IMR-90 (cell line): ENCODE results near the gene IL36RN. TPM values are rescaled to one million over a fixed set of nuclear protein-coding genes. Genes with fewer than 3 reads are reported as not detected.

Experiments used
- ATAC-seq: fragments of 200-7000 bp; cut with Tn5 transposase; 2 replicates; pipeline ENCODE4 v1.9.1; 2020; ENCODE audit warnings: low read depth, mild to moderate bottlenecking, moderate library complexity
- BruUV-seq: library from RNA; stranded (reverse); fragments of 400-500 nt; replicated peaks from 2 replicates; lab custom pipeline; 2021; lab: Mats Ljungman, UMichigan
- CTCF ChIA-PET: fragments of 300-600 bp; formaldehyde crosslinking; extraction: SDS; loops from one replicate; lab custom pipeline; 2021; ENCODE audit warnings: antibody characterized with exemption; lab: Yijun Ruan, JAX
- POLR2A ChIA-PET: fragments of 300-600 bp; sonication (Branson Sonifier 250); formaldehyde crosslinking; loops from one replicate; lab custom pipeline; 2022; ENCODE audit warnings: antibody characterized with exemption; ENCODE audit not compliant: unreplicated experiment; lab: Charles Lee
- DNase-seq: peaks from one replicate; pipeline ENCODE4 v3.0.0; 2013
- H2AFZ ChIP-seq: replicated peaks from 2 replicates; pipeline ENCODE3; 2013; ENCODE audit warnings: low read length, mild to moderate bottlenecking; ENCODE audit not compliant: poor library complexity
- H2AK5ac ChIP-seq: 2 replicates; pipeline ENCODE4 v1.6.1; 2013; ENCODE audit warnings: low read depth, low read length, inconsistent platforms
- H2AK9ac ChIP-seq: replicated peaks from 2 replicates; pipeline ENCODE3; 2013; ENCODE audit warnings: mild to moderate bottlenecking, low read depth, low read length, moderate library complexity; ENCODE audit not compliant: poor library complexity
- H2BK120ac ChIP-seq: 2 replicates; pipeline ENCODE4 v1.6.1; 2013; ENCODE audit warnings: low read depth, low read length, inconsistent platforms
- H2BK15ac ChIP-seq: 3 replicates; pipeline ENCODE4 v1.6.1; 2013; ENCODE audit warnings: low read depth, low read length, inconsistent platforms
- H2BK20ac ChIP-seq: 2 replicates; pipeline ENCODE4 v1.6.1; 2013; ENCODE audit warnings: low read depth, mild to moderate bottlenecking, inconsistent platforms, low read length, moderate library complexity
- H2BK5ac ChIP-seq: 2 replicates; pipeline ENCODE4 v1.6.1; 2013; ENCODE audit warnings: mild to moderate bottlenecking, low read depth, low read length, inconsistent platforms; ENCODE audit not compliant: poor library complexity, severe bottlenecking
- H3K14ac ChIP-seq: replicated peaks from 2 replicates; pipeline ENCODE4 v1.6.1; 2013; ENCODE audit warnings: low read depth, low read length, inconsistent platforms
- H3K18ac ChIP-seq: 2 replicates; pipeline ENCODE4 v1.6.1; 2013; ENCODE audit warnings: low read depth, low read length, control low read depth
- H3K23ac ChIP-seq: 2 replicates; pipeline ENCODE4 v1.6.1; 2013; ENCODE audit warnings: low read depth, low read length, inconsistent platforms
- H3K27ac ChIP-seq: 2 replicates; pipeline ENCODE4 v1.5.1; 2013; ENCODE audit warnings: mild to moderate bottlenecking, control low read depth, low read length; ENCODE audit not compliant: insufficient read depth
- H3K27me3 ChIP-seq: 2 replicates; pipeline ENCODE4 v1.6.1; 2013; ENCODE audit warnings: low read length; ENCODE audit not compliant: control insufficient read depth, insufficient read depth
- H3K36me3 ChIP-seq: 2 replicates; pipeline ENCODE4 v1.6.1; 2013; ENCODE audit warnings: low read length, mixed read lengths; ENCODE audit not compliant: control insufficient read depth, insufficient read depth
- H3K4ac ChIP-seq: 2 replicates; pipeline ENCODE4 v1.6.1; 2013; ENCODE audit warnings: low read depth, low read length, inconsistent platforms
- H3K4me1 ChIP-seq: 2 replicates; pipeline ENCODE4 v1.6.1; 2013; ENCODE audit warnings: low read length, mixed read lengths; ENCODE audit not compliant: control insufficient read depth, insufficient read depth
- H3K4me2 ChIP-seq: 2 replicates; pipeline ENCODE4 v1.6.1; 2013; ENCODE audit warnings: low read depth, mild to moderate bottlenecking, control low read depth, low read length, moderate library complexity
- H3K4me3 ChIP-seq: 2 replicates; pipeline ENCODE4 v1.5.1; 2013; ENCODE audit warnings: low read depth, mild to moderate bottlenecking, control low read depth, low read length, moderate library complexity; ENCODE audit not compliant: insufficient read depth
- H3K56ac ChIP-seq: 2 replicates; pipeline ENCODE4 v1.6.1; 2013; ENCODE audit warnings: low read length, inconsistent platforms; ENCODE audit not compliant: insufficient read depth; ENCODE audit errors: extremely low read depth
- H3K79me1 ChIP-seq, 2 experiments: 2 replicates each; pipeline ENCODE4 v1.6.1; 2013; ENCODE audit warnings: low read length in 2 of 2, inconsistent platforms in 1 of 2, low read depth in 1 of 2
- H3K9ac ChIP-seq: 2 replicates; pipeline ENCODE4 v1.6.1; 2013; ENCODE audit warnings: low read depth, low read length, control low read depth
- H3K9me1 ChIP-seq: 2 replicates; pipeline ENCODE4 v1.6.1; 2013; ENCODE audit warnings: low read length, inconsistent platforms; ENCODE audit not compliant: insufficient read depth
- H3K9me3 ChIP-seq: 2 replicates; pipeline ENCODE4 v1.6.1; 2013; ENCODE audit warnings: low read length; ENCODE audit not compliant: control insufficient read depth, insufficient read depth
- H4K20me1 ChIP-seq: 2 replicates; pipeline ENCODE4 v1.6.1; 2013; ENCODE audit warnings: low read length, inconsistent platforms; ENCODE audit not compliant: insufficient read depth
- H4K5ac ChIP-seq: 2 replicates; pipeline ENCODE4 v1.6.1; 2013; ENCODE audit warnings: mild to moderate bottlenecking, low read depth, low read length, control low read depth
- H4K8ac ChIP-seq, 2 experiments: 2 replicates each; pipeline ENCODE4 v1.6.1; 2013; ENCODE audit warnings: low read depth in 2 of 2, low read length in 2 of 2, control low read depth in 1 of 2, inconsistent platforms in 1 of 2
- H4K91ac ChIP-seq: 2 replicates; pipeline ENCODE4 v1.6.1; 2013; ENCODE audit warnings: low read depth, low read length, inconsistent platforms; ENCODE audit not compliant: insufficient read depth
- BHLHE40 ChIP-seq: fragments of 150-350 bp; IDR thresholded peaks from 2 replicates; pipeline ENCODE4 v1.6.1; 2016; ENCODE audit warnings: mild to moderate bottlenecking, low read depth, low read length
- CEBPB ChIP-seq: IDR thresholded peaks from 2 replicates; pipeline ENCODE4 v1.6.1; 2012; ENCODE audit warnings: low read depth, low read length, improper control_type of control experiment
- CHD1 ChIP-seq: IDR thresholded peaks from 2 replicates; pipeline ENCODE4 v1.6.1; 2012; ENCODE audit warnings: low read depth, low read length, improper control_type of control experiment
- ELK1 ChIP-seq: fragments of 150-350 bp; IDR thresholded peaks from 2 replicates; pipeline ENCODE4 v1.6.1; 2016; ENCODE audit warnings: low read depth, mild to moderate bottlenecking, low read length, moderate library complexity, borderline replicate concordance
- FOS ChIP-seq: fragments of 150-350 bp; IDR thresholded peaks from 2 replicates; pipeline ENCODE4 v1.6.1; 2016; ENCODE audit warnings: low read depth, low read length
- MAFK ChIP-seq: IDR thresholded peaks from 2 replicates; pipeline ENCODE4 v1.6.1; 2012; ENCODE audit warnings: low read depth, low read length, improper control_type of control experiment
- MAZ ChIP-seq: IDR thresholded peaks from 2 replicates; pipeline ENCODE4 v1.6.1; 2012; ENCODE audit warnings: low read depth, mild to moderate bottlenecking, low read length, improper control_type of control experiment, moderate library complexity, borderline replicate concordance
- NFE2L2 ChIP-seq: fragments of 150-350 bp; IDR thresholded peaks from 2 replicates; pipeline ENCODE4 v1.6.1; 2016; ENCODE audit warnings: low read depth, mild to moderate bottlenecking, low read length
- RAD21 ChIP-seq: IDR thresholded peaks from 2 replicates; pipeline ENCODE4 v1.6.1; 2012; ENCODE audit warnings: low read length, improper control_type of control experiment
- RFX5 ChIP-seq: IDR thresholded peaks from 2 replicates; pipeline ENCODE4 v1.8.0; 2012; ENCODE audit warnings: low read depth, mild to moderate bottlenecking, low read length, moderate library complexity
- SMC3 ChIP-seq: fragments of 150-350 bp; IDR thresholded peaks from 2 replicates; pipeline ENCODE4 v1.6.1; 2016; ENCODE audit warnings: low read depth, mild to moderate bottlenecking, antibody characterized with exemption, low read length, moderate library complexity
- USF2 ChIP-seq: fragments of 150-350 bp; IDR thresholded peaks from 2 replicates; pipeline ENCODE4 v1.6.1; 2017; ENCODE audit warnings: mild to moderate bottlenecking, antibody characterized with exemption, low read length, low read depth
- WGBS, 2 experiments: methylation state at CpG; one replicate each; pipeline versions ENCODE4 v1.1.5 to v1.1.7; 2013; ENCODE audit warnings: missing lambda C conversion rate in 2 of 2; ENCODE audit not compliant: insufficient read length in 1 of 2; ENCODE audit errors: extremely low coverage in 2 of 2; 5-methylcytosine and 5-hydroxymethylcytosine counted together
- dilution Hi-C: fragments of 300-500 bp; cut with HindIII; formaldehyde crosslinking; loops from one replicate; pipeline ENCODE4 v1.14.3; 2018; ENCODE audit warnings: low sequenced_read_pairs; ENCODE audit not compliant: unreplicated experiment
- in situ Hi-C: fragments of 300-500 bp; cut with MboI; formaldehyde crosslinking; loops from 3 replicates; pipeline ENCODE4 v1.14.3; 2019; ENCODE audit warnings: low sequenced_read_pairs, inconsistent platforms, mixed read lengths
- intact Hi-C: fragments of 100-400 bp; cut with micrococcal nuclease; formaldehyde crosslinking; loops from 2 replicates; pipeline ENCODE4 v1.10.0; 2022
- polyA plus RNA-seq, 3 experiments: library from polyadenylated mRNA; depleted of rRNA; stranded (reverse); fragments of >200 nt; gene quantifications; 2 replicates each; pipeline ENCODE4 v1.2.3, GENCODE V29; 2012; ENCODE audit warnings: low replicate concordance in 1 of 3
- total RNA-seq: library from RNA; depleted of rRNA; stranded (reverse); fragments of >200 nt; gene quantifications from 2 replicates; pipeline ENCODE4 v1.2.3, GENCODE V29; 2012

The IL36RN gene
- total and polyA plus RNA-seq, 2 of the 4 experiments (the other 2 are of a cell fraction): not detected

- Histone ChIP-seq H3K4me2 (no peak overlapping the region), H2BK5ac (no peak overlapping the region), H3K9me1 (no peaks in the 10 kb centered on the region), H4K91ac (no peak overlapping the region), H2AFZ (no peak overlapping the region), H3K4me1 (no peaks in the 10 kb centered on the region), H3K14ac (no peak overlapping the region), H3K27me3 (peaks cover 3% of the 10 kb centered on the region), H2BK120ac (no peak overlapping the region), H4K5ac (no peak overlapping the region), H3K4ac (no peak overlapping the region), H3K18ac (no peak overlapping the region), H3K23ac (no peak overlapping the region), H3K4me3 (no peak overlapping the region), H2BK20ac (no peak overlapping the region), H2AK9ac (no peak overlapping the region), H3K79me1 (no peaks in the 10 kb centered on the region), H2AK5ac (no peak overlapping the region), H4K20me1 (no peaks in the 10 kb centered on the region), H3K27ac (no peak overlapping the region), H3K9me3 (no peaks in the 10 kb centered on the region; the same call in 1 of the 2 replicates), H3K36me3 (no peaks in the 10 kb centered on the region), H2BK15ac (no peak overlapping the region), H3K56ac (no peak overlapping the region), H3K9ac (no peak overlapping the region), H4K8ac (no peak overlapping the region)
- ChIA-PET CTCF (no interaction called here), POLR2A (no interaction called here)
- in situ Hi-C loops: no loop called here
- intact Hi-C loops: no loop called here
- ATAC-seq (no peak), DNase-seq (no peak)
- dilution Hi-C loops: no loop called here
- TF ChIP-seq ELK1 (no peak), MAZ (no peak), FOS (no peak), CHD1 (no peak), CEBPB (no peak), MAFK (no peak), RFX5 (no peak), BHLHE40 (no peak), SMC3 (no peak), USF2 (no peak), NFE2L2 (no peak), RAD21 (no peak)
- WGBS, 2 experiments: no CpG with 5 or more reads among the region's 1 CpG
- BruUV-seq: no TSS peak
Observed at GRCh38 chr2:113057117-113057516, 1.9 kb upstream of the IL36RN start.
